Left hindlimb (tissue), 1 donor: ENCODE results near the gene IL33.

Experiments
- DNase-seq: peaks from one replicate; pipeline ENCODE4 v3.0.0-alpha.2; 2018

IL33 gene

DNA sequence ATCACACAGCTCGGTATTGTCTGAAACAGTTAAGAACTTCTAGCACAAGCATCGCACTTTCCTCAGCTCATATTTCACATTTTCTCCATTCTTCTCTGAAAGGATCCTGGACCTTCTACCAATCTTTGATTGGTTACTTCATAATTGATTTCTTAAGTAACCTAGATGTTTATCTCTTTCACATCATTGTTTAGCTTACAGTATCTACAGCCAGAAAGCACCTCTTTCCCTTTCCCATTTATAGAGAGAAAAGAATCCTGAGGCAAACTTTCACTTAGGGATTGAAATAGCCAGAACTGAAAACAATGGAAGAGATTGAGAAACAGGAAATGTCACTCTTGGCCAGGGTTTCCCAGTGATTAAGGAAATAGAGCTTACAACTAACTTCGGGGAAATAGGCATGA, 2.5 kb downstream of the IL33 start:
- no peak for DNase-seq

DNA sequence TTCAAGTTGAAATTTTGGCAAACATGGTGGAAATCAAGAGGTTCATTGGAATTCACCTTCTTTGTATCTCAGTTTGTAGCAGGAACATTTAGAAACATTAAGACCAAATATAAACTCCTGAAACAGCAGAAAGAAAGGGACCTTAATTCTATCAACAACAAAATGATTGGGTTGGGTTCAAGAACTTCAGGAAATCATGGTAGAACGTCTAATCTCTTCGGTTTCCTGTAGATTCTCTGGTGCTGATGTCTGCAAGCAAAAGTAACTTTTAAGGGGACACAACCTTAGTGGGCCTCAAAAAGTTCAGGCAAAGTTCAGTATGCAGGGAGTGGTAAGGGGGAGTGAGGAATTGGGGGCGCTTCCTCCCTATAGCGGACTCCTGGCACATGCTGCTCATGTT, 3.4 kb downstream of the IL33 start:
- DNase-seq: no peak

DNA sequence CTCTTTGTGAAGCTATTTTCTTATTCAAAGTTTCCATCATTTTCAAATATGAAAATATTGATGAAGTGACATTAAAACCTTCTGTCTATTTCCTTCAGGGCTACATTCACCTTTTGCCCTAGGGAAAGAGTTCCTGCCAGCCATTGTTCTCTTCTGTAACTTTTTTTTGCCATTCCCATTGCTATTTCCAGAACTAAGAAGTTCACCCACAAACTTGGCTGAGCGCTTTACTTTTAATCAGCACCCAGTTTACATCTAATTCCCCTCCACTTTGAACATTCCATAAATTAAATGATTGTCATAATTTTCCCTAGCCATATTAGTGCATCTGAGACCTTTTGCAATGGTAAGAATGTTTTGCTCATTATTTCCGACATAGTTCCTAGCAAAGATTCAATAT, 4.4 kb downstream of the IL33 start:
- no peak for DNase-seq

DNA sequence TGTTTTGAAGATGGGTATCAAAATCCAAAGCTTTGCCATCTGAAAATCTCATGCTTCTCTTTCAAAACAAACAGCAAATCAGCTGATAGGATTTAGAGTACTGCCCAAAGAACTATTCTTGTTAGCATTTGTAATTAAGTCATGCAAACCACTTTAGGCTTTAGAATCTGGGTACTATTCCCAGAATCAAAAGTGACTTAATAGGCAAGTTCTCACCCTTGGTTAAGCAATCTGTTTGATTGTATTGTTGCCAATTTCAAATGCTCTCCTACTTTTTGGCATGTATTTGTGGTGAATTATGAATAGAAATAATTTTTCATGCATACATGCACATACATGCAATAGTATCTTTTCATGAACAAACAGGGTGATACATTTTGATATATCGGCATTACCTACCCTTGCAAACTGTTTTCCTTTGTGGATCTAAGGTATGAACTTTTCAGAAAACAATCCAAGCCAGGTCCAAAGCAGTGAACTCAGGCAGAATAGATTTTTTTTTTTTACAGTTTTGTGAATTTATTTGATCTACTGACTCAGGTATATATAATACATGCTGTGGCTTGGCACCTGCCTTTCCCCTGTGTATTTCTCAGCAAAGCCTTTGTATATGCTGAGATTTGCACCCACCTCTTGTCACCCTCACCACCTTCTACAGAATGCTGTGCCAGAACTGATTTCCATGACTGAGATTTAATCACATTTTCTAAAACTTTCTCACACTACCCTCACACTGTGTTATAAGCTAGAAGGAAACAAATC, 9.0 kb downstream of the IL33 start:
- DNase-seq: no peak

DNA sequence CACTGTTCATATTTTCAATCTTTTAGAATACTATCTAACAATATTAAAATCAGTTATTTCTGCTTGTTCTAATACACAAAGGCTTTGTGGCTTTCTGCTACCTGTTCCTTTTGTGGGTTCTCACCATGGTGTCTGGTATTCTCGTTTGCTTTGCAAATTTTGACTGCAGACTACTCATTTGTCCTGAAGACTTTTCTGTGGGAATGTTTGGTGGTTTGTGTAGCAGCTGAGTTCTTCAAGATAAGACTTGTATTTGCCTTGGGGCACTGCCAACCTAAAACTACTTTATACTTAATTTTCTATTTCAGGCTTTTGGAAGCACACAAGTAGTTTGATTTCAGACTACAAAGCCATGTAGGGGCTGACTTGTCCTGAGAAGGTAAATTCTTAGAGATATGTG, 11.1 kb downstream of the IL33 start:
- no peak for DNase-seq

DNA sequence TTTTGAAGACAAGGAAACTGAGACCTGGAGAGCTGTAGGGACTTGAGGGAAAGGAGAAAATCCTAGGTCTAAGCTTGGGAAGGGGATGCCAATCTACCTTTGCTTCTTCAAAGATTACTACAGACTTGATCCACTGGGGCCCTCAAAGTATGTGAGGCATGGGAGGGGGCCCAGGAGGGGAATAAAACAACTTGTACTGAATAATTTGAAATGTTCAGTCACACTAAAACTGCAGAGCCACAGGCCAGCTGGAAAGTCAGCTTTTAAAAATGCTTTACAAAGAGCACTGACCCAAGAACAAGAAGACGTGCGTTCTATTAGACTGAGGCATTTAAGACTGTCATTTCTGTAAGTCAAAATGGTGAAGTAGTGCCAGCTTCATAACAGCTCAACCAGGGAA, 13.6 kb downstream of the IL33 start:
- DNase-seq: no peak

DNA sequence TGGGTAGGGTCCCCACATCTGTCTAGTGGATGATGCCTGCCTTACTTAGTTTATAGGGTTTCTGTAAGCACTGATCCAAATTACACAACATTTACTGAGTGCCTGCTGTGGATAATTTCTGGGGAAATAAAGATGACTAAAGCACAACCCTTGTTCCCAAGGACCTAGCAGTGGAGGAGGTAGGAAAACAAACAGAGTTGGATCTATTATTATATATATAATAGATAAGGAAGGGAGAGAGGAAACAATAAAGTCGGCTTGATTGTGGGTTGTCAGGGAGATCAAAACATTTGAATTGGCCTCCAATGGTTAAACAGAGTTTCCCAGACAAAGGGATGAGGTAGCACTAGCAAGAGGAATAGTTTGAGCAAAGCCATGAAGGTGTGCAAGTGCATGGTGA, 14.0 kb downstream of the IL33 start:
- no peak for DNase-seq

DNA sequence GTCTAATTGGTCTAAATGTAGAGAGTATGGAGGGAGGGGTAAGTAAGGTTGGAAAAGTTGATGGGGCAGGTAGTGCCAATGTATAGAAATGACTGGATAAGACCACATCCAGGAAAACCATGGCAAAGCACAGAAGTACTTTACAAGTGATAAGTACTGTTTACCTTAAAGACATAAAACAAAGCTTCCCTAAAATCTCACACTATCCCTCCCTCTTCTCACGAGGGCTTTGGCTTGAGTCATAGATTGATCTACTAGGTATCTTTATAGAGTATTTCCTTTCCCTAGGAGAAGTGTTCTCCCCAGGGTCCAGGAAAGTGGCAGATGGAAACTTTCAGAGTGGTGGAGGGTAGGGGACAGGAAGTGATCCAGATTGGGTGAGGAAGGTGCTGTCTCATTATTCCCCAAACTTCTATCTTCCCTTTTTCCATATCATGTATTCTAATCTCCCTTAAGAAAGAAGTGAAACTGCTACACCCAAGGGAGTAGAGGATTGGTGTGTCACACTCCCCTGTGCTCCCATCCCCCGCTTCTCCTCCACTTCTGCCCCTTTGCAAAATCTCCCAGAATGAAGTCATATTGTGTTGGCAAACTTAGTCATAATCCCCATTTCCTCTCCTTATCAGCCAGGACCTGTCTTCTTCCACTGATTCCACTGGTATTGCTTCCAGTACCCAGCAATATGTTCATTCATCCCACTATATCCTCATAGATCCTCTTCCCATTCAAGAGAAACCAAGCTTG, 14.6 kb downstream of the IL33 start:
- no peak for DNase-seq

DNA sequence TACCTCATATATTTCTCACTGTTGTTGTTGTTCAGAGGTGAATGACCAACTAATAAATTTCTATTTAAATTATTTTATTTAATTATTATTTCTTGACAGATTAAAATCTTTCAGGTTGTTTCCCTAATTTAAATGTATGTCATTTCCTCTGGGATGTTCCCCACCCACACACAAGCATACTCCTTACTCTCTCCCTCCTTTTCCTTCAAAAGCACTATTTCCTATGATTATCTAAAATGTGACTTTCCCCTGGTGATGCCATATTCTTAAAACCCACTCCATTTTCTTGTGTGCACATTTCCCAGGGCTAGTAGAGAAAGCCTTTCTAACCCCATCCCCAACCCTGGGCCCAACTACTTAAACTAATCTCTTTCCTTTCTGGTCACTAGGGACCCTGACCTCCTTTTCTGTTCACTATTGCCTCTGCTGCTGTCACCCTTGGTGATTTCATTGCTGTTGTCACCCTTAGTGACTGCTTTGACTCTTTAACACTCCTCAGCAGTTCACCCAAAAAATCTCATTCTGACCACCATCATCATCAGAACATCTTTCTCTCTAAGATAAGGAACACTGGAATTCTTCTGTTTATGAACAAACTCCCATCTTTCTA, 16.8 kb downstream of the IL33 start:
- DNase-seq: no peak

DNA sequence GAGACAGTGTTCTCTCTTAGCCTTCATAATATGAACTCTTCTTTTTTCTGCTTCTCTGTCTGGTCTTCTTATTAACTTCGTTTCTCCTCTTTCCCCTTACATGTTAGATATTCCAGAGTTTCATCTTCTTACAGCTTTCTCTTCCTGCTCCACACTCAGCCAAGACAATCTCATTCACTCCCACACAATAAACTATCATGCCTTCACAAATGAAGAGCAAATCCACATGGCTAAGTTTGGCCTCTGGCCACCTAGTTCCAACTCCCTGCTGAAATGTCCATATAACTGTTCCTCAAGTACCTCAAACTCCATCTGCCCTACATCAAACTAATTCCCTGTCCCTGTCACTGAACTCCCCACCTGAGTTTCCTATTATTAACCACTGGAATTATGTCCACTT, 18.4 kb downstream of the IL33 start:
- DNase-seq: no peak

DNA sequence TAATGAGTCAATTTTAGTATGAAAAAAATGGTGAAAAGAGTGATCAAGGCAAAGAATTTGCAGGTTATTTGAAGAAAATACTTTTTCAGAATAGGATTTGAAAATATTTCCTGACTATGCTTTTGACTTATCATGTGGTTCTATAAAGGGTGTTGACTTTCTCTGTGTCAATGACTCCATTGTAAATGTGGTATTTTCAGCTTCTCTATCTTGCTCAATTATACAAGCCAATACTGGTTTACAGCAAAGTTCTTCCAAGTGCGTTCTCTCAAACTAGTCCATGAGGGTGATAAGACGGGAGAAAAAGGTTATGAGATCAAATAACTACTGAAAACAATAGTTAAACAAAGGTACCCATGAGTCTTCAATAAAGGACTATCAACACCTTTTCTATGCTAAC, 21.7 kb downstream of the IL33 start:
- no peak for DNase-seq

DNA sequence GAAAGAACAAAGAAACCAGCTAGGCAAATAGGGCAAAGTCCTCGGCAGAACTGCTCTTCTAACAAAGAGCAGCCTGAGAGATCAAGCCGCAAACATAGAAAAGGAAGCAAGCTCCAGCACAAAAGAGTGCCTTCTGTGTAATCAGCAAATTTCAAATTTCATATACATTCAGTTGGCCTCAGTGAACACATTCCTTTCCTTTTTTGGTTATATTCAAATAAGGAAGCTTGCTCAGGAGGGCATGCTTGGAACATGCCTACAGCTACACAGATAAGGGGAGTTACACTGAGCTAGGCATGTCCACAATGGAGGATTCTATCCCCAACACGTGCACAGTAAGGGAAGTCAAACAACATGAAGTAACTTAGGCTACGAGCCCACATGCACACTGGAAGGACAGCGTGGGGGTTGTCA, 23.4 kb downstream of the IL33 start:
- DNase-seq: no peak

DNA sequence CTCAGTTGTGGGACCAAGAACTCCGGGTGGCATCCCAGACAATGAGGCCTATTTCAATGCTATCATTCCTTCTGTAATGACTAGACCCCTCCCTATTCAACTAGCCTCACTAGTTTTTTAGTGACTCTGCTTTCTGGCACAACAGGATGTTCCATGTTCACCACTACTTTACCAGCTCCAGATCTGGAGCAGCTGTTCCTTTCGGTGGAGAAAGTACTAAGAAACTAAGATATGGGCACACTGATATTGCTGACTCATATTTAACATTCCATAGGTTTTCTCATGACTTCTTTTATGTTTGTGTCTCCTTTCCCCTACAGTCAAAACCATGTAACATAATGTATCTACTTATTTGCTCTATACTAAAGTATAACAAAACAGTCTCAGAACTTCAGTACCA, 24.1 kb downstream of the IL33 start:
- no peak for DNase-seq

DNA sequence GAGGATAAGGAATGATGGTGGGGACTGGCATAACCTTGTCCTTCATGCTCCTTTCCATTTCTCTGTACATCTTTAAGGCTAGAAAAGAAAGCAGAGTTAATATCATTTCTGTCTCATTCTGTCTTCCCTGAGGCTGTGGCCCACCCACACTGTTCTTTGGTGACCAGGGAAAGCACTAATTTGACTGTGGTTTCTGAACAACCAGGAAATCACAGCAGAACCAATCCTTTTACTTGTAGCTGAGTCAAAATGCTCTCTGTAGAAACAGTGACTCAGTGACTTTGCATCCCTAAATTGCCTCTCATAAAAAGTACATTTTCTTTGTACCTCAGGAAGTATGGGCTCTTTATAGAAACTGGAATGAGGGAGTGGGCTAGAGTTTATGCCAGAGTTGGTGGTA, 28.1 kb downstream of the IL33 start:
- DNase-seq: no peak

DNA sequence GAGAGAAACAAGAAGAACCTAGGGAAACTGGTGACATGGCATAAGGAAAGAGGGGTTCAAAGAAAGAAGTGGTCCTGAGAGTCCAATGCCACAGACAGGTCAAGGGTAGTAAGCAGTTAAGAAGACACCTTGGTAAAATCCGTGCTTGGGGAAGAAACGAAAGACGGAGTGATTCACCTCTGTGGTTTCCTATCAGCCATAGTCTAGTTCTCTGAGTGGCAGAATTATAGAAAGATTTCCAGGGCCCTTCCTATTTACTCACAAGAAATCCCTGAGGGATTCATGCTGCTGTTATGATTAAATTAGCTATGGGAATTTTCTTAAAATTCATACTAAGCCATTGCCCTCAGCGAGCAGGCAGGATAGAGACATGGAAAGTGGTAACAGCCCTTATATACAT, 31.7 kb downstream of the IL33 start:
- no peak for DNase-seq

DNA sequence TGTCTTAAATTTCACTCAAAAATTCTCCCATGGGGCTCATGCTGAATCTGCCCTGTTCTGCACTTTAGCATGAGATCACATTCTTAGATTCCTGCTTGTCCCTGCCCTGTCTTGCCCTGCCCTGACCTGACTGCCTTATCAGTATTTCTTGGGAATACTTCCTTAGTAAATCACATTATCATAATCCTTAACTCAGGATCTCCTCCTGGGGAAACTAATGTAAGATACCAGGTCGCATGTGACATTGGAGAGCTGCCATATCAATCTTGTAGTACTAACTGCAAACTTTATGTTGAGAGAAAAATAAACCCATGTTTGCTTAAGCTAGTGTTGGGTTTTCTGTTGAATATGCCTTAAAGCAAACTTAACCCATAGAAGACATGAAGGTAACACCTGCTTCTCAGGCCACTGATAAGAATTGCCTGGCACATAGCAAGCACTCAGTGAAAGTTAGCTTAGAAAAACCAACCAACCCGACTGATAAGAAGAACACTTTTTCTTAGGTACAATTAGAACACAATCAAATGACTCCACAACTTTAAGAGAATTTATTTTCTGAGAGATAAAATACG, 53.3 kb downstream of the IL33 start:
- no peak for DNase-seq

DNA sequence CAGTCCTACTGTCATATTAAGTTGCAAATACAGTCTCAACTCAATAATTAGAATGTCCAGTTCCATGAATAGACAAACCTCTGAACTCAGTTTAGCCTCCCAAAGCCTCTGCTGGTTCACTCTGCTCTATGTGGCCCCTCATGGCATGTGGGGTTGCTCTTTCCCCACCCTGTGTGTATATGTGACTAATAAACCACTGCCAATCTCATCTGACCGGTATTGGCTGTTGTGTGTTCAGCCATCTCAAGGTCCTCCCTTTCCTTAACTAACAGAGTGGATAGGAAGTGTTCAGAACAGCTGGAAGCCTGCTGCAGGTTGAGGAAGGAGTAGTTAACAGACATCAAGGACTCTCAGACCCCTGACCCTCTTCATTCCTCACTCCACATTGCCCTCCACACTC, 55.3 kb downstream of the IL33 start:
- DNase-seq: no peak

DNA sequence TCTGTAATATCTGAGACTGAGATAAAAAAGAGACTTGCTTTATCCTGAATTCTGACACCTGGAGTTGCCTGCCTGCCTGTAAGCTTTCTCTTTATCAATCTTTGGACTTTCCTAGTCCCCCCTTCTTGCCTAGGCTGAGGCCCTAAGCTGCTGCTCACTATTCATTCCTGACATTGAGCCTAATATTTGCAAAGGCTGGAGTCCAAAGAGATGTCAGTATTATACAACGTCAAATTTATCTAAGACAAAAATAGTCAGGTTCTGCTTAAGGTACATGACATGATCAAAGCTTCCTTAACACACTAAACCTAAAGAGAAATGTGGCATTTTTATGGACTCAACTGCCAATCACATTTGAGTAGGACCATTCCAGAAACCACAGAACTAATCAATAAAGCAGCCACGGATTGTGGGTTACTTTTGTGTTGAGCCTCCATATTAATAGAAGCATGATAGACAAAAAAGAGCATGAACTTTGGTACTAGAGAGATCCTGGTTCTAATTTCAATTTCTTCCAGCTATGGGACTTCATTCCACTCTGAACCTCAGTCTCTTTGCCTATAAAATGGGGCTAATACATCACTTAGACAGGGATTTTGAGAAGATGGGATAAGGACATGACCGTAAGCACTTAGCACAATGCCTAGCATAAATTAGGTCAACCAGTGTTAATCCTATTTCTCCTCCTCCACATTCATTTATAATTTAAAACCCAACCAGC, 56.1 kb downstream of the IL33 start:
- no peak for DNase-seq

DNA sequence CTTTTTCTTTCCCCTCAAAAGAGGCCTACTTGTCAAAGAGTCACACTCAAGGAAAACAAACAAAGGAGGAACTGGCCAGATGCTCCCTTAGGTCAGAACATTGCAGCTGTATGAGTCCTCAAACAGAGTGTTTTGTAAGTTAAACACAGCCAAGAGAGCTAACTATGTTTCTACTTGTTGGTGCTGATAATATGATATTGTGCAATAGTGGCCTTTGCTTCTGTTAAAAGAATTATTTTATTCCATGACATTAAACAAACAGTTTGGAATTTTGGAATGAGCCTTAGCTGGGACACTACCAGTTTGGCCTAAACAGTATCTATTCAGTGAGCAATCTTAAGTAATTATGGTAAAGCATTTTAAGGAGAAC, 56.6 kb downstream of the IL33 start:
- no peak for DNase-seq

DNA sequence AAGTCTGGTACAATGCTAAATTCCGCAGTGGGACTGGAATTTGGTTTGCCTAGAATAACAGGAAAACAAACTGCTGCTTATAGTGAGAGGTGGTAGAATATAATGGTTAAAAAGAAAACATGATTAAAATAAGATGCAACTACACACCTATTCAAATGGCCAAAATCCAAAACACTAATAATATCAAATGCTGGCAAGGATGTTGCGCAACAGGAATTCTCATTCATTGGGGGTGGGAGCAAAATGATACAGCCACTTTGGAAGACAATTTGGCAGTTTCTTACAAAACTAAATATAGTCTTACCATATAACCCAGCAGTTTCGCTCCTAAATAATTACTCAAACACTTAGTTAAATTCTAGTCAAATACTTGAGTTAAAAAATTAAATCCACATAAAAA, 61.8 kb downstream of the IL33 start:
- no peak for DNase-seq

DNA sequence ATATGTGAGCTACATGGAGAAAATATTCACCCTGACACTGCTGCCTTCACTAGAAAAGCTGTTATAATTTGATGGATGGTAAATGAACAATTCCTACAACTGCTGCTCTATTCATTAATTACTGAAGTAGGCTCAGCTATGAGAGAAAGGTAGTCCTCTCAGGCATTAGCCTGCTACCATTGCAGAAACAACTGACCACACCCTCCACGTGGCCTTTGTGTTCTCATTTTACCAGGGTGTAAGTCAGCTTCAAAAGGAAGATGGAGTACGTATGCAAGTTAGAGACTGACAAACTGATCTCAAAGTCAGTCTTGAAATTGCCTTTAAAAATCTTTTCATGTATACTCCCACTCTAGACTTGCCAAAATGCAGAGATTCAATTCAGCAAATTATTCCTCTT, 86.3 kb downstream of the IL33 start:
- DNase-seq: no peak

DNA sequence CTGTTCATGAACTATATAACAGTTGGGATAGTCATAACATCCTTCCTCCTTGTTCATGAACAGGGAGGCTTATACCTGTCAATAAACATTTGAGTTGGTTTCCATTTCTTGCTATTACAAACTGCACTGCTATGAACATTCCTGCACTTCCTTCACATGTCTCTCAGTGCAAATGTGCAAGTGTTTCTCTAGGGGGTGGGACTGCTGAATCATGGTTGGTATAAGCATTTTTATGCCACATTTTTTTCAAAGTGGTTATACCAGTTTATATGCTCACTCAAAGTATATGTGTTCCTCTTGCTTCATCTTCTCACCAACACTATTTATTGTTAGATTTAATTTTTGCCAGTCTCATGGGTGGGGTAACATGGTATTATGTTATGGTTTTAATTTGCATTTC, 86.8 kb downstream of the IL33 start:
- no peak for DNase-seq

DNA sequence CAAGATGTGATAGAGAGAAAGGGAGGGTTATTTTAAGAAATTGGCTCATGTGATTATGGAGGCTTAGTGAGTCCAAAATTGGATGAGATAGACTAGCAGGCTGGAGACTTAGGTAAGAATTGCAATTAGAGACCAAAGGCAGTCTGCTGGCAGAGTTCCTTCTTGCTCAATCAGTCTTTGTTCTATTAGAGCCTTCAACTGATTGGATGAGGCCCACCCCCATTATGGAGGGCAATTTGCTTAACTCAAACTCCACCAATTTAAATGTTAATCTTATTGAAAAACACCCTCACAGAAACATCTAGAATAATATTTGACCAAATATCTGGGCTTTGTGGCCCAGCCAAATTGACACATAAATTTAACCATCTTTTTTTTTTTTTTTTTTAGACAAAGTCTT, 88.6 kb downstream of the IL33 start:
- no peak for DNase-seq
